ENCODE results near the gene LYAR. TPM values are rescaled to one million over a fixed set of nuclear protein-coding genes. Genes with fewer than 3 reads are reported as not detected.

The LYAR gene
- polyA plus RNA-seq, 3 donors = 12.9 to 22.6 (median 14.9) TPM

DNA sequence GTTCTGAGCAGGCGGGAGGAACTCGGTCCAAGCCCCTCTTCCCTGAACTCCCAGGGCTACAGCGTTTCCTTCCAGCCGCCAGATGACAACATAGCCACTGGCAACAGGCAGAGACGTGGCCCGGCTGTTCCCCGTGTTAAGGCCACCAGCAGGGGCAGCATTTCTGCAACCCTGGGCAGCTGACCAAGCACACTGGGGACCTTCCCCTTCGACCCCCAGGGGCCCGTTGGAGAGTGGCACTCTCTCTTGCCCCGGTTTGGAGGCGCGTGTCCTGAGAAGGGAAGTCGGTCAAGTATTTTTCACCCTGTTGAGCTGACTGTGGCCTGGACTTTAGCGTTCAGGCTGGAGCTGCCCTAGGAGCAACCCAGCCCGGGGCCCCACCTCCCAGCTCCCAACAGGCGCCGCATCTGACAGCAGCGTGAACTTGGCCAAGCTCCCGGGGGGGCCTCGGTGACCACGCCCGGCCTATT, 37.7 kb upstream of the LYAR start:
- no peak overlapping the region for H3K4me3 ChIP-seq (replicated peaks in 1 of 3; ENCODE audit: low read depth in 2 of 3, low read length in 3 of 3)
- peaks cover 0 to 2% of the 10 kb centered on the region in 2 donors for H3K36me3 ChIP-seq (replicated peaks in 1 of 2; ENCODE audit: control insufficient read depth in 1 of 2, insufficient read depth in 2 of 2, low read length in 2 of 2)
- H3K27ac ChIP-seq (ENCODE audit: low read depth in 1 of 2, low read length in 2 of 2) = no peak overlapping the region
- H3K27me3 ChIP-seq (ENCODE audit: control insufficient read depth in 2 of 2, insufficient read depth in 2 of 2, low read length in 2 of 2) = no peaks in the 10 kb centered on the region
- no peak overlapping the region for H3K27ac Mint-ChIP-seq
- H3K9me3 Mint-ChIP-seq = peaks cover 0 to 6% (median 3%) of the 10 kb centered on the region in 7 donors
- H3K9me3 ChIP-seq (replicated peaks in 1 of 2; ENCODE audit: control insufficient read depth in 1 of 2, insufficient read depth in 1 of 2, low read length in 2 of 2) = no peaks in the 10 kb centered on the region
- no peaks in the 10 kb centered on the region for H3K4me1 Mint-ChIP-seq
- TF ChIP-seq, protein P1, sequence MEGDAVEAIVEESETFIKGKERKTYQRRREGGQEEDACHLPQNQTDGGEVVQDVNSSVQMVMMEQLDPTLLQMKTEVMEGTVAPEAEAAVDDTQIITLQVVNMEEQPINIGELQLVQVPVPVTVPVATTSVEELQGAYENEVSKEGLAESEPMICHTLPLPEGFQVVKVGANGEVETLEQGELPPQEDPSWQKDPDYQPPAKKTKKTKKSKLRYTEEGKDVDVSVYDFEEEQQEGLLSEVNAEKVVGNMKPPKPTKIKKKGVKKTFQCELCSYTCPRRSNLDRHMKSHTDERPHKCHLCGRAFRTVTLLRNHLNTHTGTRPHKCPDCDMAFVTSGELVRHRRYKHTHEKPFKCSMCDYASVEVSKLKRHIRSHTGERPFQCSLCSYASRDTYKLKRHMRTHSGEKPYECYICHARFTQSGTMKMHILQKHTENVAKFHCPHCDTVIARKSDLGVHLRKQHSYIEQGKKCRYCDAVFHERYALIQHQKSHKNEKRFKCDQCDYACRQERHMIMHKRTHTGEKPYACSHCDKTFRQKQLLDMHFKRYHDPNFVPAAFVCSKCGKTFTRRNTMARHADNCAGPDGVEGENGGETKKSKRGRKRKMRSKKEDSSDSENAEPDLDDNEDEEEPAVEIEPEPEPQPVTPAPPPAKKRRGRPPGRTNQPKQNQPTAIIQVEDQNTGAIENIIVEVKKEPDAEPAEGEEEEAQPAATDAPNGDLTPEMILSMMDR (IDR thresholded peaks at IDR 0.05) = peak; percentile 49
- no peak overlapping the region for H2AFZ ChIP-seq (ENCODE audit: insufficient read depth, low read depth, low read length, poor library complexity, severe bottlenecking)
- no peak overlapping the region for H3K9ac ChIP-seq (ENCODE audit: insufficient read depth, low read length, poor library complexity, severe bottlenecking)
- 24% methylated on average over 14 of the region's 22 CpGs for WGBS (ENCODE audit: insufficient coverage)
- peak; percentile 2 to 10 (median 3) for DNase-seq
- H3K27me3 Mint-ChIP-seq (ENCODE audit: low read depth in 3 of 3) = peaks cover 0 to 9% (median 3%) of the 10 kb centered on the region in 3 donors
- no peaks in the 10 kb centered on the region for H3K79me2 ChIP-seq (ENCODE audit: insufficient read depth, low read length)
- no peak overlapping the region for H3K4me2 ChIP-seq (replicated peaks; ENCODE audit: extremely low read depth, low read length, poor library complexity, severe bottlenecking)
- no peaks in the 10 kb centered on the region for H4K20me1 ChIP-seq (ENCODE audit: insufficient read depth, low read length)
- H3K4me1 ChIP-seq (ENCODE audit: control insufficient read depth in 1 of 2, insufficient read depth in 2 of 2, low read length in 2 of 2) = no peaks in the 10 kb centered on the region
- intact Hi-C loops (cut with micrococcal nuclease) = no loop called here
- H3K36me3 Mint-ChIP-seq = peaks cover 1 to 2% of the 10 kb centered on the region in 2 donors
- no peak overlapping the region for H3K4me3 Mint-ChIP-seq

DNA sequence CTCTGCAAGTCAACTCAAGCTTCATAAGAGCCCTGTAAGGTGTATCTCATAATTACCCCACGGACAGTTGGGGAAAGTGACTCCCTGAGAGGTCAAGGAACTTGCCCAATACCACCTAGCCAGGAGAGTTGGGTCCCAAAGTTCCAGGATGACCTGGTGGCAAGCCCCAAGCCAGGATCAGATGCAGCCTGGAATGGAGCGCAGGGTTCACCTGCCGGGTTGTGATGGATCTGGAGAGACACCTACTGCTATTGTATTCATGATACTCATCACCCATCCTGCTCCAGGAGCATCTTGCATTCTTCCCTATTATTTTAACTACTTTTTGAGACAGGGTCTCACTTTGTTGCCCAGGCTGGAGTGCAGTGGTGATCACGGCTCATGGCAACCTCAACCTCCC, 36.2 kb upstream of the LYAR start:
- Mint-ChIP-seq H3K9me3 (peaks cover 0 to 6% (median 3%) of the 10 kb centered on the region in 7 donors), H3K36me3 (peaks cover 14 to 15% of the 10 kb centered on the region in 2 donors), H3K27ac (no peak overlapping the region), H3K4me3 (no peak overlapping the region), H3K27me3 (ENCODE audit: low read depth in 3 of 3) (peaks cover 0 to 9% (median 2%) of the 10 kb centered on the region in 3 donors), H3K4me1 (no peaks in the 10 kb centered on the region)
- H3K9ac ChIP-seq (ENCODE audit: insufficient read depth, low read length, poor library complexity, severe bottlenecking) = no peak overlapping the region
- TF ChIP-seq, protein P1 (IDR thresholded peaks at IDR 0.05) = no peak
- no peaks in the 10 kb centered on the region for H3K27me3 ChIP-seq (ENCODE audit: control insufficient read depth in 2 of 2, insufficient read depth in 2 of 2, low read length in 2 of 2)
- intact Hi-C loops (cut with micrococcal nuclease) = no loop called here
- H3K36me3 ChIP-seq (replicated peaks in 1 of 2; ENCODE audit: control insufficient read depth in 1 of 2, insufficient read depth in 2 of 2, low read length in 2 of 2) = peaks cover 10 to 16% of the 10 kb centered on the region in 2 donors
- H3K9me3 ChIP-seq (replicated peaks in 1 of 2; ENCODE audit: control insufficient read depth in 1 of 2, insufficient read depth in 1 of 2, low read length in 2 of 2) = no peaks in the 10 kb centered on the region
- H3K4me2 ChIP-seq (replicated peaks; ENCODE audit: extremely low read depth, low read length, poor library complexity, severe bottlenecking) = no peak overlapping the region
- no peak overlapping the region for H3K27ac ChIP-seq (ENCODE audit: low read depth in 1 of 2, low read length in 2 of 2)
- no peaks in the 10 kb centered on the region for H4K20me1 ChIP-seq (ENCODE audit: insufficient read depth, low read length)
- 100% methylated on average over 1 of the region's 4 CpGs for WGBS (ENCODE audit: insufficient coverage)
- no peak for DNase-seq
- no peaks in the 10 kb centered on the region for H3K79me2 ChIP-seq (ENCODE audit: insufficient read depth, low read length)
- H3K4me1 ChIP-seq (ENCODE audit: control insufficient read depth in 1 of 2, insufficient read depth in 2 of 2, low read length in 2 of 2) = no peaks in the 10 kb centered on the region
- no peak overlapping the region for H3K4me3 ChIP-seq (replicated peaks in 1 of 3; ENCODE audit: low read depth in 2 of 3, low read length in 3 of 3)
- H2AFZ ChIP-seq (ENCODE audit: insufficient read depth, low read depth, low read length, poor library complexity, severe bottlenecking) = no peak overlapping the region

Measured in CD14-positive monocyte (primary cell).